ENCODE data around the gene ADAM29.
"Not testable (repeated sequence)": the region's sequence is repeated elsewhere in the genome, so short reads cannot be mapped to it uniquely, and the experiment has no call there.

ADAM29 gene

GRCh38 chr4:174918058-174918457 is at the start of gene ADAM29:
Gene ADAM29, plus strand, starts transcription at chr4:174918358. Its CDS starts 57,168 bp downstream, at chr4:174975526.
- intact Hi-C loops (cut with DNase I), result no loop called here

GRCh38 chr4:174869339-174869738 is 48.8 kb upstream of the ADAM29 start:
- DNase-seq, result no peak
- intact Hi-C loops (cut with DNase I), result no loop called here

More at GRCh38 chr4:174918058-174918457, at the start of gene ADAM29:
- no peak for DNase-seq

- no peak for DNase-seq
- intact Hi-C loops (cut with DNase I), result no loop called here
Measured at GRCh38 chr4:174870311-174870710, 47.8 kb upstream of the ADAM29 start.

- intact Hi-C loops (cut with DNase I), result no loop called here
- DNase-seq, result no peak
Measured at GRCh38 chr4:174871407-174871806, 46.8 kb upstream of the ADAM29 start.

- intact Hi-C loops (cut with DNase I), result not testable (repeated sequence)
Measured at GRCh38 chr4:174873146-174873545, 45.0 kb upstream of the ADAM29 start.

GRCh38 chr4:174873931-174874330 is 44.2 kb upstream of the ADAM29 start:
- DNase-seq, result no peak
- intact Hi-C loops (cut with DNase I), result no loop called here

More at GRCh38 chr4:174873146-174873545, 45.0 kb upstream of the ADAM29 start:
- DNase-seq, result not testable (repeated sequence)

GRCh38 chr4:174874898-174875297 is 43.3 kb upstream of the ADAM29 start:
- no peak for DNase-seq
- intact Hi-C loops (cut with DNase I), result no loop called here

GRCh38 chr4:174880001-174880400 is 38.2 kb upstream of the ADAM29 start:
- intact Hi-C loops (cut with DNase I), result no loop called here
- no peak for DNase-seq

- intact Hi-C loops (cut with DNase I), result no loop called here
- DNase-seq, result no peak
Measured at GRCh38 chr4:174882317-174882992, 35.7 kb upstream of the ADAM29 start.

GRCh38 chr4:174907508-174907907 is 10.7 kb upstream of the ADAM29 start:
- intact Hi-C loops (cut with DNase I), result no loop called here
- DNase-seq, result no peak

- intact Hi-C loops (cut with DNase I), result no loop called here
- DNase-seq, result no peak
Measured at GRCh38 chr4:174910271-174910670, 7.9 kb upstream of the ADAM29 start.

- intact Hi-C loops (cut with DNase I), result no loop called here
- no peak for DNase-seq
Measured at GRCh38 chr4:174912919-174913543, 5.1 kb upstream of the ADAM29 start.

- DNase-seq, result no peak
- intact Hi-C loops (cut with DNase I), result no loop called here
Measured at GRCh38 chr4:174919886-174920423, 1.8 kb downstream of the ADAM29 start.

- no peak for DNase-seq
- intact Hi-C loops (cut with DNase I), result no loop called here
Measured at GRCh38 chr4:174926958-174927357, 8.8 kb downstream of the ADAM29 start.

- peak in 1 of 10 donors; percentile 43 for DNase-seq
- intact Hi-C loops (cut with DNase I), result no loop called here
Measured at GRCh38 chr4:174928174-174928573, 10.0 kb downstream of the ADAM29 start.

- intact Hi-C loops (cut with DNase I), result no loop called here
- DNase-seq, result no peak
Measured at GRCh38 chr4:174928575-174929253, 10.6 kb downstream of the ADAM29 start.

- intact Hi-C loops (cut with DNase I), result no loop called here
- no peak for DNase-seq
Measured at GRCh38 chr4:174929346-174929745, 11.2 kb downstream of the ADAM29 start.

- DNase-seq, result no peak
- intact Hi-C loops (cut with DNase I), result no loop called here
Measured at GRCh38 chr4:174930895-174931294, 12.7 kb downstream of the ADAM29 start.

GRCh38 chr4:174933083-174933482 is 14.9 kb downstream of the ADAM29 start:
- no peak for DNase-seq
- intact Hi-C loops (cut with DNase I), result no loop called here

GRCh38 chr4:174934360-174934759 is 16.2 kb downstream of the ADAM29 start:
- DNase-seq, result no peak
- intact Hi-C loops (cut with DNase I), result no loop called here

GRCh38 chr4:174935607-174936006 is 17.4 kb downstream of the ADAM29 start:
- intact Hi-C loops (cut with DNase I), result no loop called here
- DNase-seq, result no peak

All from posterior cingulate gyrus (tissue), 11 donors.